ENCODE data around the gene SMIM14.

SMIM14 gene

GRCh38 chr4:39497909-39498726, 140.5 kb downstream of the SMIM14 start:
- DNase-seq (ENCODE audit: low spot score) = no peak

Measured in kidney tubule cell (primary cell).